Gastrocnemius medialis (tissue), 4 donors: ENCODE data around the gene ARAP2.

Experiments
- POLR2A ChIP-seq, 2 donors: fragments of 450-650 bp; IDR thresholded peaks; one replicate each; pipeline ENCODE4 v1.6.1; 2017; ENCODE audit warnings: antibody characterized with exemption in 2 of 2, mild to moderate bottlenecking in 2 of 2, moderate library complexity in 2 of 2
- TF ChIP-seq, protein P1 (sequence below), 5 experiments: fragments of 450-650 bp in 3 of 5; fragments of 200-600 bp in 2 of 5; sonication (generic) in 2 of 5; IDR thresholded peaks in 4 of 5; conservative IDR thresholded peaks in 1 of 5; 1 replicate in 4 of 5; 2 replicates in 1 of 5; pipeline ENCODE4 v1.5.1; 2016 to 2019; ENCODE audit warnings: antibody characterized with exemption in 5 of 5, mild to moderate bottlenecking in 3 of 5, moderate library complexity in 3 of 5

DNA sequence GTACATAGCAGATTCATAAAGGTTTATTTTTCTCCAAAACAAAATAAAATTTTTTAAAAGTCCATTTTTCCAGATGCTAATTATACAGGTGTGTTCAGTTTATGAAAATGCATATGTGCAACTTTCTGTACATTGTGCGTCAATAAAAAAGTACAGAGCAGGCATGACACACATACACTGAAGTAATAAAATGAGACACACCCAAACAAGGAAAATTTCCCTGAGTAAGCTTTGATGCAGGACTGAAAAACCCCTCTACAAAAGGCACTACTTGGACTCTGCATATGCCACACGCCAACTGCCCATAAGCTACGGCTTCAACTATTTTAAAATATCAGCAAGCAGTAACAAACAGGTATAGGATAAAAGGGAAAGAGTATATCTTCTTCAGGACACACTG is 13.8 kb downstream of the ARAP2 start:
- TF ChIP-seq, protein P1, sequence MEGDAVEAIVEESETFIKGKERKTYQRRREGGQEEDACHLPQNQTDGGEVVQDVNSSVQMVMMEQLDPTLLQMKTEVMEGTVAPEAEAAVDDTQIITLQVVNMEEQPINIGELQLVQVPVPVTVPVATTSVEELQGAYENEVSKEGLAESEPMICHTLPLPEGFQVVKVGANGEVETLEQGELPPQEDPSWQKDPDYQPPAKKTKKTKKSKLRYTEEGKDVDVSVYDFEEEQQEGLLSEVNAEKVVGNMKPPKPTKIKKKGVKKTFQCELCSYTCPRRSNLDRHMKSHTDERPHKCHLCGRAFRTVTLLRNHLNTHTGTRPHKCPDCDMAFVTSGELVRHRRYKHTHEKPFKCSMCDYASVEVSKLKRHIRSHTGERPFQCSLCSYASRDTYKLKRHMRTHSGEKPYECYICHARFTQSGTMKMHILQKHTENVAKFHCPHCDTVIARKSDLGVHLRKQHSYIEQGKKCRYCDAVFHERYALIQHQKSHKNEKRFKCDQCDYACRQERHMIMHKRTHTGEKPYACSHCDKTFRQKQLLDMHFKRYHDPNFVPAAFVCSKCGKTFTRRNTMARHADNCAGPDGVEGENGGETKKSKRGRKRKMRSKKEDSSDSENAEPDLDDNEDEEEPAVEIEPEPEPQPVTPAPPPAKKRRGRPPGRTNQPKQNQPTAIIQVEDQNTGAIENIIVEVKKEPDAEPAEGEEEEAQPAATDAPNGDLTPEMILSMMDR (IDR thresholded peaks at IDR 0.05 in 4 of 5, conservative IDR thresholded peaks at IDR 0.05 in 1 of 5) = no peak
- TF ChIP-seq POLR2A (IDR thresholded peaks at IDR 0.05) = no peak
